Erythroblast (primary cell): Measurements from ENCODE around the gene SETDB1.
A peak's percentile ranks its signal among the peaks of the same experiment; 100 is the strongest.

ENCODE experiments used
- DNase-seq, 2 experiments: peaks; one replicate each; lab custom pipeline; 2025; lab: John Stamatoyannopoulos, UW
- GATA1 ChIP-seq: IDR thresholded peaks from 2 replicates; pipeline ENCODE4 v1.6.1; 2011; ENCODE audit warnings: low read depth, mild to moderate bottlenecking, control low read depth, low read length, moderate library complexity
- POLR2A ChIP-seq: IDR thresholded peaks from 2 replicates; pipeline ENCODE4 v1.6.1; 2011; ENCODE audit warnings: mild to moderate bottlenecking, low read length

SETDB1 gene

DNA sequence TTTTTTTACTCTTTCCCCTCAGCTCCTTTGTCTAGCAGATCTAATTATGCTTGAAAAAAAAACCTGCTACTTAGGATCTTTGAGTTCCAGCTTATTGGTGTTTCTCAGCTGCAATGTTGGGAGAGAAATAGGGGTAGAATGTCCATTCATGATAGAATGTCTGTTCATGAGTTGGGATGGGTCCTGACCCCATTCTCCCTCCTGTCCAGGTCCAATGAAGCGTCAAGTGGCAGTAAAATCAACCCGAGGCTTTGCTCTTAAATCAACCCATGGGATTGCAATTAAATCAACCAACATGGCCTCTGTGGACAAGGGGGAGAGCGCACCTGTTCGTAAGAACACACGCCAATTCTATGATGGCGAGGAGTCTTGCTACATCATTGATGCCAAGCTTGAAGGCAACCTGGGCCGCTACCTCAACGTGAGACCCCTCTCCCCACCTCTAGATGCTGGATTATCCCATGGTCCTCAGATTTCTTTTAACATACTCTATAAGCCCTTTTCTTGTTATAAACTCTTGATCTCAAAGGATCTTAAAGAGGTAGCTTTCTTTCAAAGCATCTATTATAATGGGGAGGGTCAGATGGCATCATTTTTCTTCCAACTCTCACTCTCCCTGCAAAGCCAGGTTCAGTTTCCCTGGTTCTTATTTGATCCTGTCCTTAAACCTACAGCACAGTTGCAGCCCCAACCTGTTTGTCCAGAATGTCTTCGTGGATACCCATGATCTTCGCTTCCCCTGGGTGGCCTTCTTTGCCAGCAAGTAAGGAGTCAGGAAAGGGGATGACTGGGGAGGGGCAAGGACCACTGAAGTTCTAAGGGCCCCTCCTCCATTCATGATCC lies 37.4 kb downstream of the SETDB1 start:
- DNase-seq: no peak
- TF ChIP-seq POLR2A (no peak), GATA1 (no peak)

DNA sequence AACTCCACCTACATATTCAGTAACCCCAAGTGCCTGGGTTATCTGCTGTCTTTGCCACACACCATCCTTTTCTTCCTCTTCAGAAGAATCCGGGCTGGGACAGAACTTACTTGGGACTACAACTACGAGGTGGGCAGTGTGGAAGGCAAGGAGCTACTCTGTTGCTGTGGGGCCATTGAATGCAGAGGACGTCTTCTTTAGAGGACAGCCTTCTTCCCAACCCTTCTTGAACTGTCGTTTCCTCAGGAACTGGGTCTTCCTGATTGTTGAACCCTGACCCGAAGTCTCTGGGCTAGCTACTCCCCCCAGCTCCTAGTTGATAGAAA lies 38.0 kb downstream of the SETDB1 start:
- no peak for DNase-seq

DNA sequence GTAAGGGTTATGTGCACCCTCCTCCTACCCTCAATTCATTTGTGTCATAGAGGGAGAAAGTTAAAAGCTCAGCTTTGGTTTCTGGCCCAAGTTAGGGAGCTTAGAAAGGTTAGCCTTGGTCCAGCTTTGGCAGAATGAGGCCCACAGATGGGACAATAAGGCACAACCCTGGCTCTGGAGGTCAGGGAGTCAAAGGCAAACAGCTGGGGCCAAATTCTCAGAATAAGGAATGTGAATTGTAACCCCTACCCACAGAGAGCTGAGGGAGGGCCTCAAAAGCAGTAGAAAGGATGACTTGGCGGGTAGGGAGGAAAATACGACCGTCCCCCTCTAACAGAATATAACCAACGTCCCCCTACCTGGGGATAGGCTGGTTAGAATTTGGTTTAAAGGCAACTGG lies 39.4 kb downstream of the SETDB1 start:
- no peak for TF ChIP-seq POLR2A
- no peak for TF ChIP-seq GATA1
- no peak for DNase-seq

More for the DNA sequence above, 38.0 kb downstream of the SETDB1 start:
- TF ChIP-seq GATA1: no peak
- TF ChIP-seq POLR2A: no peak

DNA sequence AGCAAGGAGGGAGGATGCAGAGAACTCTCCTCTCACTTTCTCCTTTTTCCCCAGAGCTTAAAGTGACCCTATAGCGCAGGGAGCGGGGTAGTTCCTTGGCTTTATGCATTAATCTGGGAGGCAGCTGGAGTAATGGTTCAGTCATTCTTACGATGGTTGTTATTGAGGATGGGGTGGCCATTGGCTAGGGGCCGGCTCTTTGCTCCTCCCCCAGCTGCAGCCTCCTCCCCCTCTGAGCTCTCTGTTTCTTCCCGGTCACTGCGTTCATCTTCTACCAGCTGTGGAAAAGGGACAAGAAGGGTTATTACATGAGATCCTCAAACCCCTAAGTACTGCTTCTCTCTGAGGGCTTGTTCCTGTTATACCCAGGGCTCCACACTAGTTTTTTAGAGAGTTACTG lies 39.8 kb downstream of the SETDB1 start:
- TF ChIP-seq POLR2A: no peak
- TF ChIP-seq GATA1: no peak
- no peak for DNase-seq

DNA sequence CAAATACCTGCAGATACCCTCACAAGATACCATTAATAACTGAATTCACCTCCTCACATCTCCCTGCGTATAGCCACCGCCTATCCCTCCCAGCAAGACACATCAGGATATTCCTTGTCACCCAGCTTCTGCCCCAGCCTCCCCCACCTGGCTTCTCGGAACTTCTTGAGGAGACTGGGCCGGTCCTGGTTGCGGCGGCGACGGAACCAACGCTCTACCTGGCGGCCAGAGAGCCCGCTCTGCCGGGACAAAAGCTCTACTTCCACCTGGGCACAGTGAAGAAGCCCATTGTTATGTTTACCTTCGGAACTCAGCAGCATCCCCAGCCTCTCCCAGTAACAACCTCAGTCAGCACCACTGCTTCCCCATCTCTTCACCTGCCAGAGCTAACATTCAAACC lies 41.8 kb downstream of the SETDB1 start:
- no peak for DNase-seq

DNA sequence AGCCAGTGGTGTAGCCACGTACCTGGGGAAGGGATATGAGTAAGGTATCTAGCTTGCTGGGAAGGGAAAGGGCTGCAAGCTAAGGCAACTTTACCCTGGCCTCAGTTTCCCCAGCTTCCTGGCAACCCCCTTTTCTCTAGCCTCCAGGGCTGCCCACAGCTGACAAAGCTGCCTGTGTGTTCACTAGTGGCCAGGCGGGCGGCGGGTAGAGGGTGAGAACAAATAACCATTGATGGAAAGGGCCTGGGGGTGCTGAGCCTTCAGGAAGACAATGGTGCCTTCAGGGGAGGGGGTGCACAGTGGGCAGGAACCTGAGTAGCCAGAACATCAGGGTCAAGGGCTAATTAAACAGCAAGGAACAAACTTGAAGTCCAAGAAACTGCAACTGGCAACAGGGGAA lies 42.3 kb downstream of the SETDB1 start:
- no peak for TF ChIP-seq POLR2A
- no peak for TF ChIP-seq GATA1
- DNase-seq: no peak

More for the DNA sequence above, 41.8 kb downstream of the SETDB1 start:
- TF ChIP-seq GATA1 (no peak), POLR2A (no peak)

DNA sequence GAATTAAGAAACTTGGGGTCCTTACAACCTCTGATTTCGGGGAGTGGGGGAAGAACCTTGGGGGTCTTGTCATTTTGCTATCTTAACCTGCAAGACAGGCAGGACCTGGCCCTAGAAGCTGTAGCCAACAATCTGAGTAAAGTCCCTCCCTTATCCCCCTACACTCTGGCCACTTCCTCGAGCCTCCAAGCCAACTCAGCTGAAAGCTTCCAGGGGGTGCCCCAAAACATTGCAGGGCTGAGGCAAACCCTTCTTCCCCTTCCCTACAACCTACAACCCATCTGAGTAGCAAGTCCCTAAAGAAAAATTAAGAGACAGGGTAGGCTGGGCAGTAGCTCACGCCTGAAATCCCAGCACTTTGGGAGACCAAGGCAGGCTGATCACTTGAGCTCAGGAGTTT lies 43.5 kb downstream of the SETDB1 start:
- no peak for TF ChIP-seq GATA1
- TF ChIP-seq POLR2A: no peak

DNA sequence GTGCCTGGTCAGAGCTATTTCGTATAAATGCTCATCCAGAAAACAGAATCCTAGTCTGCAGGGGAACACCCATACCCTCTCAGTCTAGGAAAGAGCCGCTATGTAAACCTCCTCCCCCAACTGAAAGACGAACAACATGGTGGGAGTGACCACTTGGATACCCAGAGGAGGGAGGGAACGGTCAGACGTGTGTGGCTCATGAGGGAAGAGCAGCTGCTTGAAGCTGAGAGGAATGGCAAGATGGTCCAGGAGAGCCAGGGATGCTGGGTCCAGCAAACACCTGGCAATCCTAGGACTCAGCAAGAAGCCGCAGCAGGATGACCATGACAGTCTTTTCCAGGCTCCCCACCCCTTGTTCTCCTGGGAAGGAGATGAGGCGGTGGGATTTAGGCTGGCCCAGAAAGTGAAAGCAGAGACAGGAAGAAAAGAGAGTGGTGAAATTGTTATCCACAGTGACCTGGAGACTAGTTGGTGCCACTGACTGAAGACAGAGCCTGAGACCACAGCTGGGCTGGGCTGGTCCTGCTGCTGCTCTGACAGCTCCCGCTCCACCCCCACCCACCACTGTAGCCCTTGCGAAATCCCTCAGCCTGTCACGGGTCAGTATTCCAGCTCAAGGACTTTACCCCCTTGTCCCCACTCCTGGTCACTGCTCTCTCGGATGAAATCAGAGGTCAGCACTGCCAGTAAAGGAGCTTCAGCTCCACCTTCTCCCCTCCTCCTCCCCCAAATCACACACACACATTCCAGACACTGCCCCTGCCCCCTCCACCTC lies 44.8 kb downstream of the SETDB1 start:
- TF ChIP-seq GATA1 (no peak), POLR2A (no peak)
- DNase-seq: peak in 1 of 2 experiments; percentile 26

More for the DNA sequence above, 43.5 kb downstream of the SETDB1 start:
- no peak for DNase-seq

DNA sequence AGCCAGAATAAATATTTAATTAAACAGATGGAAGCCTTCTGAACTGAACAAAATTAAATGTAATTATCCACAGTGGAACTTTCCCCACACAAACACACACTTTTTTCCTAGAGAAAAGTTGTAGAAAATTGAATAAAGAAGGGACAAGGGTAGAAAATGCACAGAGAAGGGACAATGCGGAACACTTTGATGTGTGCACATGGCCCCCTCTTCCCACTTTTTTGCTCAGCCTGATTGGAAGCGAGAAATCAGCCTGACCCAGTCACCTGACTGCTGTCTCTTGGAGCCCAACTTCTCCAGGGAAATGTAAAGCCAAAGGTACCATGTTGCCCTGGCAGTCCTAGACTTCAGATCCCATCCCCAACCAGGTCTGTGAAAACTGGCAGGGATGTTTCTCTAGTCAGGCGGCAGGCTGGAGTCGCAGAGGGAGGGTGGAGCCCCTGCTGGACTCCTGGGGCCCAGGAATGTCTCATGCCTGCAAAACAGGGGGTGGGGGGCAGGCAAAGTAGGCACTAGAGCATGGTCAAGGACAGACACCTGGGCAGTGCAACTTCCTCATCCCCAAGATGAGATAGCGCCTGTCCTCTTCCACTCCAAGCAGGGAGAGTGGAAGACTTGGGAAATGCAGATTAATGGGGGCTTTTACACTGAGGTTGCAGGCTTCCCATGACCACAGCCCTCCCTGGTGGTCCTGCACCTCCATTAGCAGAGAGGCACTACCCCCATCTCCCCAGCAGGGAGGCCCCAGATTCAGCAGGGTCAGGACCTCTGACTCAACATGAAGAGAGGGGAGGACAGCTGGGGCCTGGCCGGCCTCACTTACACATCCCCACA lies 45.6 kb downstream of the SETDB1 start:
- DNase-seq: peak; percentile 38 to 43
- TF ChIP-seq POLR2A (no peak), GATA1 (no peak)

DNA sequence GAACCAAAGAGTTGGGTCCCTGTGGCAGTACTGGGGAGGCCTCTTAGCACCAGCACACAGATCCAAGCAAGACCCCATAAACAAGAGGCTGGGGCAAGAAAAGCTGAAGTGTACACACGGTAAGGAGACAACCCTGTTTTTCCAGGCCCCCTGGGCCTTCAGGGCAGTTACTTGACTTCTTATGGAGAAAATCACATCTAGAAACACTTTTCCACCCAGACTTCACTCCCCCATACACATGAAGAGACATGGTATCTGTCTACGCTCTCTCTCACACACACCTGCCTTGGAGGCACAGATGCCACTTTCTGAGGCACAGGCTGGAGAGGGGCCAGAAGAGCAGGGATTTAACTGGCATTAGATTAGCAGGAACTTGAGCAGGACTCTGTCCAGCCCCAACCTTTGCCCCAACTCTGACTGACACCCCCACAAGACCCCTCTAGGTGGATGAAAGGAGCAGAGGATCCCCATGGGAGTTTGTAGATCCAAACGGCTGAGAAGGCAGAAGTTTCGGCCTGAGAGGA lies 46.3 kb downstream of the SETDB1 start:
- DNase-seq: peak in 1 of 2 experiments; percentile 32
- TF ChIP-seq GATA1: no peak
- TF ChIP-seq POLR2A: no peak

DNA sequence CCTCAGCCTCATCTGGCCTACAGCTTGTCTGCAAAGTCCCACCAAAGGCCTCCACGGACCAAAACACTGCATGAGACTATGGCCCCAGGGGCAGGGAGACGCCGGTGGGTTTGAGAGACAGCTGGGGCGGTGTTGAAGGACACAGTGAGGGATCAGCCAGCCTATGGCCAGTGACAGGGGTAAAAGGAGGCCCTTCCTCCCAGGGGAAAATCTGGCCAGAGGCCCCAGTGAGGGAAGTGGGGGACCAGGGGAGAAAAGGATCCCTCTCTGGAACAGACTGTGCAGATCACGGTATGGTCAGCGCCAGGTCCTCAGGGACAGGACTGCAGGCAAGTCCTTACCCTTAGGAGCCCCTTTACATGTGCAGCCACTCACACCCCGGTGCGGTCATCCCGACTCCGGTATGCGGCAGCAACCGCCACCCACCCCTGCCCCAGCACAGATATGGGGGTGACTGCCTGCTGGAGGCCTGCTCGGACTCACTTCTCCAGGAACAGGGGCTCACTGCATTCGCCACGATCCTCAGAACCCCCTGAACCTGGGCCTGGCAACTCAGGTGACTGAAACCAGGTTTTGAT lies 47.2 kb downstream of the SETDB1 start:
- TF ChIP-seq POLR2A: peak; percentile 46
- TF ChIP-seq GATA1: no peak
- peak; percentile 68 to 70 for DNase-seq

DNA sequence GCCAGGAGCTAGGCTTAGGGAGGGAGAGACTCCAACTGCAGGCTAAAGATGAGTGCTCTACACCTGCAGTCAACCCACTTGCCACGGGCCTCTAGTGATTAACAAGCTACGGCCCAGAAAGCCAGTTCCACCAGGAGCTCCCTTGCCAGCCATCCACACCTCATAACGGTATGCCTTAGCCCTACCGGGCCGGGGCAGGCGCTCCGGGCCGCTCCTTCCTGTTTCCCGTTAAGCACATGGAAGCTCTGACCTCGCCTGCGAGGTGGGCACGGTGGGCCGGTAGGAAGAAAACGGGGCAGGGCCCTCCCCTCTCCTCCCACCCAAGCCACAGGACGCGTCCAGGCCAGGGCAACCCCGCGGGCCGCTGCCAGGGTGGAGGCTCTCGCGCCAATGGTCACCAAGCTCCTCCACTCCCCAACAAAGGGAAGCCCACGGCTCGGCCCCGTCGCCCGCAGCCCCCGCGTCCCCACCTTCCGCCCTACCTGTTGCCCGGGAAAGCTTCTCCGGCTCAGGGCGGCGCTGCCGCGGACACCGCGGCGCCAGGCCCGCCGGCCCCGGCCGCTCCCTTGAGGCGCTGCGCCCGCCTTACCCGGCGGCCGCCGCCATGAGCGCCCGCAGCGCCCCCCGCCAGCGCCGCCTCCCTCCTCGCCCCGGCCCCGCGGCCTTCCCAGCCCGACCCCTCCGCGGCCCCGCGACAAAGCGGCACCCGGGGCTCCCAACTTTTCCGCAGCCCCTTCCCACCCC lies 47.8 kb downstream of the SETDB1 start:
- no peak for TF ChIP-seq POLR2A
- no peak for TF ChIP-seq GATA1
- peak; percentile 60 to 78 for DNase-seq
